GM12873 (cell line): ENCODE data around the gene SLC25A5.

ENCODE experiments used
- CTCF ChIP-seq: IDR thresholded peaks from 2 replicates; pipeline ENCODE4 v1.5.1; 2012; ENCODE audit warnings: low read depth, mild to moderate bottlenecking, moderate library complexity, low read length, control low read depth; ENCODE audit not compliant: insufficient read depth; ENCODE audit errors: missing control alignments

SLC25A5 gene

GRCh38 chrX:119502727-119503483, 34.7 kb downstream of the SLC25A5 start:
- no peak for TF ChIP-seq CTCF

- no peak for TF ChIP-seq CTCF
Observed at GRCh38 chrX:119503484-119503861, 35.2 kb downstream of the SLC25A5 start.

- TF ChIP-seq CTCF, result no peak
Observed at GRCh38 chrX:119505945-119506344, 37.7 kb downstream of the SLC25A5 start.

- TF ChIP-seq CTCF, result no peak
Observed at GRCh38 chrX:119507206-119507605, 39.0 kb downstream of the SLC25A5 start.

- peak; percentile 65 for TF ChIP-seq CTCF
Observed at GRCh38 chrX:119512146-119512800, 44.0 kb downstream of the SLC25A5 start.

GRCh38 chrX:119516157-119516702, 48.0 kb downstream of the SLC25A5 start:
- TF ChIP-seq CTCF, result peak; percentile 93

- TF ChIP-seq CTCF, result no peak
Observed at GRCh38 chrX:119518371-119518770, 50.1 kb downstream of the SLC25A5 start.
